ENCODE measurements around the gene WDR70. TPM values are rescaled to one million over a fixed set of nuclear protein-coding genes. Genes with fewer than 3 reads are reported as not detected.

The WDR70 gene
- total and polyA plus RNA-seq, 10 of the 15 experiments (the other 5 are each of a cell fraction or from before 2014, with no cell fraction given) = 10.9 to 33.6 (median 29.1) TPM

DNA sequence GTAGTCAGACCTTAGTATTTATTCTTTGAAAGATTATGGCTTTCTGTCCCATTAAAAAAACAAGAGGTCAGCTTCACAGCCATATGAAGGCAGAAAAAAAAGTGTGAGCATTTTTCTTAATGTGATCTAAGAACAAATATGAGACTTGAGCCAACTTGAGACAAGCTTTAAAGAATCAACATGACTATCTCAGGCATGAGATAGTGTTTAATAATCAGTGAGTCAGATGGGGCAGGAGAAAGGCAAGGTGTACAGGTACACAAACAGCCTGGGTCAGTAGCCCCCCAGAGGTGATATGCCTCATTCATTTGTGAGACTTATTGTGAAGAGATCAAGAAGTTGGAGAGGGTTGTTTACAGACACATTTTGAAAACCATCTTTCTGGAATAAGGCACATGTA is 377.1 kb downstream of the WDR70 start:
- H3K27me3 ChIP-seq (replicated peaks in 1 of 2; ENCODE audit: control insufficient read depth in 2 of 2, insufficient read depth in 2 of 2, low read length in 1 of 2) = no peaks in the 10 kb centered on the region
- FAIRE-seq (no peak), DNase-seq (ENCODE audit: low read depth, low spot score) (no peak), ATAC-seq (no peak)
- no peak overlapping the region for H3K27ac ChIP-seq (ENCODE audit: control insufficient read depth, insufficient read depth)
- in situ Hi-C loops (cut with MboI) = no loop called here
- H2AFZ ChIP-seq (ENCODE audit: control insufficient read depth, low read depth, low read length) = no peak overlapping the region
- H3K4me2 ChIP-seq (ENCODE audit: control insufficient read depth, insufficient read depth) = no peak overlapping the region
- BruUV-seq (replicated peaks) = no TSS peak
- no peak overlapping the region for H3K9ac ChIP-seq (ENCODE audit: control insufficient read depth, insufficient read depth, low read length)
- no peaks in the 10 kb centered on the region for H3K9me3 ChIP-seq (replicated peaks; ENCODE audit: control insufficient read depth, insufficient read depth, low read length)
- H3K4me1 ChIP-seq (ENCODE audit: control insufficient read depth, insufficient read depth, low read length) = no peaks in the 10 kb centered on the region
- H3K79me2 ChIP-seq (ENCODE audit: control insufficient read depth, insufficient read depth, low read length) = no peaks in the 10 kb centered on the region
- H3K4me3 ChIP-seq = no peak overlapping the region
- ChIA-PET RAD21 (ENCODE audit: unreplicated experiment) (no interaction called here), POLR2A (interaction anchor here (0.6 kb wide), 1 partner anchor 470 kb away, joined by 4 read pairs; no protein-coding TSS in a partner anchor), SMC1A (ENCODE audit: uncharacterized antibody, unreplicated experiment) (no interaction called here), CTCF (interaction anchor here (1.9 kb wide), 1 partner anchor 343 kb away, joined by 4 read pairs; no protein-coding TSS in a partner anchor)
- H4K20me1 ChIP-seq (ENCODE audit: control insufficient read depth, insufficient read depth) = no peaks in the 10 kb centered on the region
- intact Hi-C loops (cut with micrococcal nuclease; ENCODE audit: unreplicated experiment) = no loop called here
- no peaks in the 10 kb centered on the region for H3K36me3 ChIP-seq (ENCODE audit: control insufficient read depth in 2 of 2, insufficient read depth in 2 of 2, low read length in 1 of 2)
- TF ChIP-seq MAX (IDR thresholded peaks at IDR 0.05; ENCODE audit: low read depth, low read length) = no peak
- no peak for TF ChIP-seq CHD4 (IDR thresholded peaks at IDR 0.05)
- no peak for TF ChIP-seq KAT2A (conservative IDR thresholded peaks at IDR 0.05; ENCODE audit: control insufficient read depth, low read depth, low read length)
- no peak for TF ChIP-seq JUNB (IDR thresholded peaks at IDR 0.05)
- no peak for TF ChIP-seq ETV6 (conservative IDR thresholded peaks at IDR 0.05 in 1 of 2, IDR thresholded peaks at IDR 0.05 in 1 of 2; ENCODE audit: borderline replicate concordance in 1 of 2, low read depth in 1 of 2)
- TF ChIP-seq ZBED1 (IDR thresholded peaks at IDR 0.05; ENCODE audit: borderline replicate concordance) = no peak
- no peak for TF ChIP-seq CREB1 (IDR thresholded peaks at IDR 0.05; ENCODE audit: low read depth)
- TF ChIP-seq YY1 (IDR thresholded peaks at IDR 0.05; ENCODE audit: low read depth, low read length) = no peak
- TF ChIP-seq CHD1 (IDR thresholded peaks at IDR 0.05; ENCODE audit: low read depth, low read length) = no peak
- no peak for TF ChIP-seq ASH2L (IDR thresholded peaks at IDR 0.05; ENCODE audit: borderline replicate concordance, low read depth)
- TF ChIP-seq ZBTB11 (CRISPR knock-in tag; IDR thresholded peaks at IDR 0.05) = no peak
- TF ChIP-seq, protein P1, sequence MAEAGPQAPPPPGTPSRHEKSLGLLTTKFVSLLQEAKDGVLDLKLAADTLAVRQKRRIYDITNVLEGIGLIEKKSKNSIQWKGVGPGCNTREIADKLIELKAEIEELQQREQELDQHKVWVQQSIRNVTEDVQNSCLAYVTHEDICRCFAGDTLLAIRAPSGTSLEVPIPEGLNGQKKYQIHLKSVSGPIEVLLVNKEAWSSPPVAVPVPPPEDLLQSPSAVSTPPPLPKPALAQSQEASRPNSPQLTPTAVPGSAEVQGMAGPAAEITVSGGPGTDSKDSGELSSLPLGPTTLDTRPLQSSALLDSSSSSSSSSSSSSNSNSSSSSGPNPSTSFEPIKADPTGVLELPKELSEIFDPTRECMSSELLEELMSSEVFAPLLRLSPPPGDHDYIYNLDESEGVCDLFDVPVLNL (IDR thresholded peaks at IDR 0.05; ENCODE audit: low read depth, low read length) = no peak
- TF ChIP-seq HCFC1 (IDR thresholded peaks at IDR 0.05; ENCODE audit: low read length) = no peak
- TF ChIP-seq RUNX3 (IDR thresholded peaks at IDR 0.05; ENCODE audit: low read length) = no peak
- TF ChIP-seq SUPT20H (IDR thresholded peaks at IDR 0.05; ENCODE audit: borderline replicate concordance, control insufficient read depth, low read depth, low read length) = no peak
- no peak for TF ChIP-seq MYB (IDR thresholded peaks at IDR 0.05; ENCODE audit: borderline replicate concordance, low read depth, low read length)
- no peak for TF ChIP-seq ATF3 (IDR thresholded peaks at IDR 0.05; ENCODE audit: borderline replicate concordance, extremely low read depth, low read depth, low read length)

All from GM12878 (cell line).